HCT116 (cell line): ENCODE data around the gene ACAD8. TPM values are rescaled to one million over a fixed set of nuclear protein-coding genes. Genes with fewer than 3 reads are reported as not detected.

ENCODE experiments used
- ATAC-seq: fragments of 200-7000 bp; cut with Tn5 transposase; 2 replicates; pipeline ENCODE4 v1.9.1; 2020; ENCODE audit warnings: mild to moderate bottlenecking, moderate library complexity
- BruUV-seq: library from RNA; stranded (reverse); fragments of 400-500 nt; replicated peaks from 2 replicates; lab custom pipeline; 2021; lab: Mats Ljungman, UMichigan
- CTCF ChIA-PET: fragments of 300-600 bp; sonication (Branson Sonifier 250); formaldehyde crosslinking; loops from one replicate; lab custom pipeline; 2021; ENCODE audit warnings: antibody characterized with exemption; lab: Charles Lee
- POLR2A ChIA-PET: fragments of 300-600, 350-600 bp; sonication (Branson Sonifier 250); formaldehyde crosslinking; loops from one replicate; lab custom pipeline; 2021; ENCODE audit warnings: antibody characterized with exemption; lab: Charles Lee
- RAD21 ChIA-PET, 2 experiments: fragments of 300-600 bp; sonication (Branson Sonifier 250); formaldehyde crosslinking; loops; one replicate each; lab custom pipeline; 2023; ENCODE audit warnings: low total read pairs in 2 of 2; ENCODE audit not compliant: uncharacterized antibody in 2 of 2, unreplicated experiment in 2 of 2, low non-redundant PET in 1 of 2; lab: Charles Lee
- DNase-seq: peaks from one replicate; pipeline ENCODE4 v3.0.0-alpha.2; 2010; ENCODE audit warnings: low read depth, low spot score
- H2AFZ ChIP-seq: fragments of 200-600 bp; shearing (Covaris generic), sonication (generic); 2 replicates; pipeline ENCODE4 v1.6.1; 2017; ENCODE audit warnings: low read depth, mixed run types, mixed read lengths, antibody characterized with exemption, low read length; ENCODE audit not compliant: poor library complexity, severe bottlenecking
- H3K27ac ChIP-seq: 2 replicates; pipeline ENCODE4 v1.5.1; 2012; ENCODE audit warnings: low read depth, low read length
- H3K27me3 ChIP-seq: fragments of 200-600 bp; sonication (generic); 2 replicates; pipeline ENCODE4 v1.6.1; 2016; ENCODE audit warnings: mixed run types, low read length, mixed read lengths; ENCODE audit not compliant: insufficient read depth
- H3K36me3 ChIP-seq, 2 experiments: fragments of 200-500 bp in 1 of 2; fragments of 200-600 bp in 1 of 2; sonication (Bioruptor generic) in 1 of 2; sonication (generic) in 1 of 2; 2 replicates each; pipeline versions ENCODE4 v1.5.1 to v1.6.1; 2014 to 2016; ENCODE audit warnings: low read length in 2 of 2, inconsistent platforms in 1 of 2, mixed read lengths in 1 of 2, mixed run types in 1 of 2; ENCODE audit not compliant: insufficient read depth in 2 of 2, control insufficient read depth in 1 of 2
- H3K4me1 ChIP-seq, 2 experiments: fragments of 200-600 bp in 1 of 2; sonication (generic) in 1 of 2; 2 replicates each; pipeline versions ENCODE4 v1.5.1 to v1.6.1; 2012 to 2017; ENCODE audit warnings: low read length in 2 of 2, inconsistent platforms in 1 of 2, mild to moderate bottlenecking in 1 of 2, mixed read lengths in 1 of 2, mixed run types in 1 of 2, moderate library complexity in 1 of 2; ENCODE audit not compliant: insufficient read depth in 2 of 2, control insufficient read depth in 1 of 2
- H3K4me2 ChIP-seq: fragments of 200-600 bp; sonication (generic); 2 replicates; pipeline ENCODE4 v1.6.1; 2017; ENCODE audit warnings: mixed run types, low read length, mixed read lengths
- H3K4me3 ChIP-seq, 2 experiments: fragments of 200-600 bp in 1 of 2; sonication (generic) in 1 of 2; replicated peaks in 1 of 2; 2 replicates each; pipeline ENCODE4 v1.5.1; 2011 to 2016; ENCODE audit warnings: low read length in 2 of 2, control low read depth in 1 of 2, low read depth in 1 of 2, mild to moderate bottlenecking in 1 of 2, mixed read lengths in 1 of 2, mixed run types in 1 of 2
- H3K79me2 ChIP-seq: fragments of 200-600 bp; sonication (generic); 2 replicates; pipeline ENCODE4 v1.6.1; 2017; ENCODE audit warnings: mild to moderate bottlenecking, mixed run types, low read length, moderate library complexity, mixed read lengths; ENCODE audit not compliant: insufficient read depth
- H3K9ac ChIP-seq: fragments of 200-600 bp; sonication (generic); 2 replicates; pipeline ENCODE4 v1.6.1; 2016; ENCODE audit warnings: low read length, mixed read lengths
- H3K9me2 ChIP-seq: fragments of 200-600 bp; sonication (generic), shearing (Covaris generic); 2 replicates; pipeline ENCODE4 v1.6.1; 2017; ENCODE audit warnings: mixed run types, mild to moderate bottlenecking, moderate library complexity; ENCODE audit not compliant: insufficient read depth
- H3K9me3 ChIP-seq, 2 experiments: fragments of 200-500 bp in 1 of 2; fragments of 200-600 bp in 1 of 2; sonication (Bioruptor generic) in 1 of 2; sonication (generic) in 1 of 2; 2 replicates each; pipeline ENCODE4 v1.6.1; 2014 to 2017; ENCODE audit warnings: low read length in 2 of 2, mixed read lengths in 2 of 2, inconsistent platforms in 1 of 2, low read depth in 1 of 2, mild to moderate bottlenecking in 1 of 2, mixed run types in 1 of 2, moderate library complexity in 1 of 2; ENCODE audit not compliant: control insufficient read depth in 1 of 2, insufficient read depth in 1 of 2
- H4K20me1 ChIP-seq: fragments of 200-600 bp; sonication (generic), shearing (Covaris generic); 2 replicates; pipeline ENCODE4 v1.6.1; 2017; ENCODE audit warnings: mixed run types, mild to moderate bottlenecking, moderate library complexity; ENCODE audit not compliant: insufficient read depth
- CBX3 ChIP-seq: IDR thresholded peaks from 2 replicates; pipeline ENCODE4 v1.6.1; 2012; ENCODE audit warnings: low read depth
- CEBPB ChIP-seq: IDR thresholded peaks from 2 replicates; pipeline ENCODE4 v1.6.1; 2012; ENCODE audit warnings: low read depth
- EGR1 ChIP-seq: IDR thresholded peaks from 2 replicates; pipeline ENCODE4 v1.6.1; 2012; ENCODE audit warnings: low read depth
- ELF1 ChIP-seq: IDR thresholded peaks from 2 replicates; pipeline ENCODE4 v1.6.1; 2012; ENCODE audit warnings: low read depth, borderline replicate concordance
- EZH2 ChIP-seq: fragments of 200-600 bp; sonication (generic); IDR thresholded peaks from 2 replicates; pipeline ENCODE4 v1.6.1; 2017; ENCODE audit warnings: antibody characterized with exemption, mixed run types
- EZH2phosphoT487 ChIP-seq: fragments of 200-600 bp; IDR thresholded peaks from 2 replicates; pipeline ENCODE4 v1.6.1; 2018; ENCODE audit warnings: antibody characterized with exemption, borderline replicate concordance
- FOSL1 ChIP-seq: IDR thresholded peaks from 2 replicates; pipeline ENCODE4 v1.6.1; 2012; ENCODE audit warnings: low read depth
- MAX ChIP-seq: IDR thresholded peaks from 2 replicates; pipeline ENCODE4 v1.6.1; 2012
- POLR2AphosphoS5 ChIP-seq: IDR thresholded peaks from 2 replicates; pipeline ENCODE4 v1.6.1; 2011; ENCODE audit warnings: mild to moderate bottlenecking, low read depth, low read length, moderate library complexity
- RAD21 ChIP-seq: IDR thresholded peaks from 2 replicates; pipeline ENCODE4 v1.6.1; 2012; ENCODE audit warnings: low read depth, mild to moderate bottlenecking
- SIN3A ChIP-seq: IDR thresholded peaks from 2 replicates; pipeline ENCODE4 v1.6.1; 2012; ENCODE audit warnings: low read depth
- SP1 ChIP-seq: IDR thresholded peaks from 2 replicates; pipeline ENCODE4 v1.6.1; 2012; ENCODE audit warnings: low read depth
- SRF ChIP-seq: IDR thresholded peaks from 2 replicates; pipeline ENCODE4 v1.6.1; 2012; ENCODE audit warnings: low read depth
- TCF7L2 ChIP-seq: IDR thresholded peaks from 2 replicates; pipeline ENCODE4 v1.7.0; 2011; ENCODE audit warnings: borderline replicate concordance, inconsistent platforms; ENCODE audit not compliant: insufficient read depth, insufficient read length; ENCODE audit errors: extremely low read depth
- YY1 ChIP-seq: IDR thresholded peaks from 2 replicates; pipeline ENCODE4 v1.6.1; 2011; ENCODE audit warnings: low read length, low read depth, moderate library complexity, mild to moderate bottlenecking; ENCODE audit not compliant: insufficient replicate concordance; ENCODE audit errors: extremely low read depth
- ZBTB33 ChIP-seq: IDR thresholded peaks from 2 replicates; pipeline ENCODE4 v1.6.1; 2011; ENCODE audit warnings: mild to moderate bottlenecking, low read length, moderate library complexity; ENCODE audit not compliant: insufficient replicate concordance; ENCODE audit errors: extremely low read depth
- ZFX ChIP-seq: fragments of 450-650 bp; IDR thresholded peaks from 2 replicates; pipeline ENCODE4 v1.6.1; 2017
- ZNF274 ChIP-seq: fragments of 200-500 bp; sonication (Bioruptor generic); IDR thresholded peaks from 2 replicates; pipeline ENCODE4 v1.6.1; 2014; ENCODE audit warnings: mild to moderate bottlenecking, low read depth, low read length, inconsistent platforms
- intact Hi-C: fragments of 100-400 bp; cut with micrococcal nuclease; formaldehyde crosslinking; loops from 2 replicates; pipeline ENCODE4 v1.10.0; 2022
- total RNA-seq: library from RNA; stranded (reverse); gene quantifications from one replicate; pipeline ENCODE4 v1.2.1, GENCODE V29; 2021; ENCODE audit not compliant: unreplicated experiment
- TF ChIP-seq, protein P1 (sequence below), 3 experiments: fragments of 200-600 bp in 1 of 3; sonication (generic) in 1 of 3; IDR thresholded peaks in 2 of 3; conservative IDR thresholded peaks in 1 of 3; 2 replicates each; pipeline ENCODE4 v1.5.1; 2012 to 2017; ENCODE audit warnings: low read depth in 2 of 3, low read length in 2 of 3, antibody characterized with exemption in 1 of 3, borderline replicate concordance in 1 of 3, control low read depth in 1 of 3, mild to moderate bottlenecking in 1 of 3, mixed read lengths in 1 of 3, mixed run types in 1 of 3, moderate library complexity in 1 of 3; ENCODE audit not compliant: insufficient read depth in 1 of 3
- TF ChIP-seq, protein P2 (sequence below): IDR thresholded peaks from 2 replicates; pipeline ENCODE4 v1.6.1; 2012; ENCODE audit warnings: low read depth

Gene ACAD8
- total RNA-seq, 1 experiment from 2014 or later = 21.0 TPM

DNA sequence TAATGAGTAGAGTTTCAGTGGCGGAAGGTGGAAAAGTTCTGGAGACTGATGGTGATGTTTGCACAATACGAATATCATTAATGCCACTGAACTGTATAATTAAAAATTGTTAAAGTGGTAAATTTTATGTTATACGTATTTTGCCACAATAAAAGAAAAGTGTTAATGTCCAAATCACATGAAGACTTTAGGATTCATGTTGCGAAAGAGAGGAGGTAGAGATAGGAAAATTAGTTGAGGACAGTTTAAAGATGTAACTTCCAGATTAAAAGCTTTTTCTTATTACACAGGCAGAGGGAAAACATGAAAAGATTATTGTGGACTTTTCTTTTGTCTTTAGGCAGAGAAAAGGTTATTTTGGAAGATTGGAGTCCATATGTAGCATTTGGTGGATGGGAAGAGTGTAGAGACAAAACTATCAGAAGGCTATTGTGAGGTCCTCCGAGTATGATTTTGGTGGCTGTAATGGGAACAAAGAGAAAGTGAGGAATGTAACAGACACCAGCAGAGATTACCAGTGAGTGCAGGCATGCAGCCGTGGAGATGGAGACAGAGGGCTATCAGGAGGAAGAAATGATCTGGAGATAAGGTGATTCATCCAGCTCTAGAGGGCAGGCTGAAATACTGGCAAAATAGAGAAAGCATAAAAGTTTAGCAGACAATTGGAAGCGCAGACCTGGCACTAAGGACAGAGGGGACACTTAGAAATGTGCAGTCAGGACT lies 16.4 kb upstream of the ACAD8 start:
- TF ChIP-seq EZH2 = no peak
- TF ChIP-seq EGR1 = no peak
- TF ChIP-seq CBX3 = no peak
- TF ChIP-seq TCF7L2 = no peak
- no peak for TF ChIP-seq ZNF274
- TF ChIP-seq, protein P1, sequence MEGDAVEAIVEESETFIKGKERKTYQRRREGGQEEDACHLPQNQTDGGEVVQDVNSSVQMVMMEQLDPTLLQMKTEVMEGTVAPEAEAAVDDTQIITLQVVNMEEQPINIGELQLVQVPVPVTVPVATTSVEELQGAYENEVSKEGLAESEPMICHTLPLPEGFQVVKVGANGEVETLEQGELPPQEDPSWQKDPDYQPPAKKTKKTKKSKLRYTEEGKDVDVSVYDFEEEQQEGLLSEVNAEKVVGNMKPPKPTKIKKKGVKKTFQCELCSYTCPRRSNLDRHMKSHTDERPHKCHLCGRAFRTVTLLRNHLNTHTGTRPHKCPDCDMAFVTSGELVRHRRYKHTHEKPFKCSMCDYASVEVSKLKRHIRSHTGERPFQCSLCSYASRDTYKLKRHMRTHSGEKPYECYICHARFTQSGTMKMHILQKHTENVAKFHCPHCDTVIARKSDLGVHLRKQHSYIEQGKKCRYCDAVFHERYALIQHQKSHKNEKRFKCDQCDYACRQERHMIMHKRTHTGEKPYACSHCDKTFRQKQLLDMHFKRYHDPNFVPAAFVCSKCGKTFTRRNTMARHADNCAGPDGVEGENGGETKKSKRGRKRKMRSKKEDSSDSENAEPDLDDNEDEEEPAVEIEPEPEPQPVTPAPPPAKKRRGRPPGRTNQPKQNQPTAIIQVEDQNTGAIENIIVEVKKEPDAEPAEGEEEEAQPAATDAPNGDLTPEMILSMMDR (IDR thresholded peaks at IDR 0.05 in 2 of 3, conservative IDR thresholded peaks at IDR 0.05 in 1 of 3; ENCODE audit: borderline replicate concordance in 1 of 3, insufficient read depth in 1 of 3, low read depth in 2 of 3, low read length in 2 of 3) = no peak
- no peak for TF ChIP-seq ZFX
- no peak for TF ChIP-seq SIN3A
- TF ChIP-seq EZH2phosphoT487 = no peak
- no peak for TF ChIP-seq RAD21
- TF ChIP-seq FOSL1 = no peak
- no peak for TF ChIP-seq SP1
- TF ChIP-seq SRF = no peak
- no peak for TF ChIP-seq YY1
- no peak for TF ChIP-seq POLR2AphosphoS5
- no peak for TF ChIP-seq ELF1
- no peak for TF ChIP-seq CEBPB
- TF ChIP-seq ZBTB33 = no peak
- TF ChIP-seq MAX = no peak
- TF ChIP-seq, protein P2, sequence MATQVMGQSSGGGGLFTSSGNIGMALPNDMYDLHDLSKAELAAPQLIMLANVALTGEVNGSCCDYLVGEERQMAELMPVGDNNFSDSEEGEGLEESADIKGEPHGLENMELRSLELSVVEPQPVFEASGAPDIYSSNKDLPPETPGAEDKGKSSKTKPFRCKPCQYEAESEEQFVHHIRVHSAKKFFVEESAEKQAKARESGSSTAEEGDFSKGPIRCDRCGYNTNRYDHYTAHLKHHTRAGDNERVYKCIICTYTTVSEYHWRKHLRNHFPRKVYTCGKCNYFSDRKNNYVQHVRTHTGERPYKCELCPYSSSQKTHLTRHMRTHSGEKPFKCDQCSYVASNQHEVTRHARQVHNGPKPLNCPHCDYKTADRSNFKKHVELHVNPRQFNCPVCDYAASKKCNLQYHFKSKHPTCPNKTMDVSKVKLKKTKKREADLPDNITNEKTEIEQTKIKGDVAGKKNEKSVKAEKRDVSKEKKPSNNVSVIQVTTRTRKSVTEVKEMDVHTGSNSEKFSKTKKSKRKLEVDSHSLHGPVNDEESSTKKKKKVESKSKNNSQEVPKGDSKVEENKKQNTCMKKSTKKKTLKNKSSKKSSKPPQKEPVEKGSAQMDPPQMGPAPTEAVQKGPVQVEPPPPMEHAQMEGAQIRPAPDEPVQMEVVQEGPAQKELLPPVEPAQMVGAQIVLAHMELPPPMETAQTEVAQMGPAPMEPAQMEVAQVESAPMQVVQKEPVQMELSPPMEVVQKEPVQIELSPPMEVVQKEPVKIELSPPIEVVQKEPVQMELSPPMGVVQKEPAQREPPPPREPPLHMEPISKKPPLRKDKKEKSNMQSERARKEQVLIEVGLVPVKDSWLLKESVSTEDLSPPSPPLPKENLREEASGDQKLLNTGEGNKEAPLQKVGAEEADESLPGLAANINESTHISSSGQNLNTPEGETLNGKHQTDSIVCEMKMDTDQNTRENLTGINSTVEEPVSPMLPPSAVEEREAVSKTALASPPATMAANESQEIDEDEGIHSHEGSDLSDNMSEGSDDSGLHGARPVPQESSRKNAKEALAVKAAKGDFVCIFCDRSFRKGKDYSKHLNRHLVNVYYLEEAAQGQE = no peak
- no peak overlapping the region for H3K9ac ChIP-seq
- H3K9me2 ChIP-seq = no peaks in the 10 kb centered on the region
- no TSS peak for BruUV-seq
- 0 out of 2 replicates have a peak, but pooled peaks cover 5% of the 10 kb centered on the region for H3K79me2 ChIP-seq
- H3K27me3 ChIP-seq = no peaks in the 10 kb centered on the region
- H3K4me3 ChIP-seq = no peak overlapping the region
- H3K27ac ChIP-seq = no peak overlapping the region
- H2AFZ ChIP-seq = no peak overlapping the region
- RAD21 ChIA-PET = no interaction called here
- CTCF ChIA-PET = no interaction called here
- no peak overlapping the region for H3K4me2 ChIP-seq
- H4K20me1 ChIP-seq = no peaks in the 10 kb centered on the region
- H3K4me1 ChIP-seq = no peaks in the 10 kb centered on the region
- DNase-seq = no peak
- peaks cover 3 to 15% of the 10 kb centered on the region in 2 experiments; a peak in 1 of 4 replicates for H3K36me3 ChIP-seq
- POLR2A ChIA-PET = no interaction called here
- no peak for ATAC-seq
- intact Hi-C loops = loop anchor here (5.0 kb wide), 1 partner anchor 50 kb away; no protein-coding TSS in a partner anchor
- H3K9me3 ChIP-seq = no peaks in the 10 kb centered on the region
